Skeletal muscle tissue (tissue), 4 donors: ENCODE results near the gene GORASP2. TPM values are rescaled to one million over a fixed set of nuclear protein-coding genes. Genes with fewer than 3 reads are reported as not detected.

Experiments
- H3K27ac ChIP-seq: one replicate; pipeline ENCODE4 v1.7.0; 2013; ENCODE audit warnings: mild to moderate bottlenecking, low read depth, low read length, inconsistent platforms
- H3K27me3 ChIP-seq, 3 donors: one replicate each; pipeline ENCODE4 v1.7.0; 2013; ENCODE audit warnings: low read length in 3 of 3; ENCODE audit not compliant: control insufficient read depth in 3 of 3, insufficient read depth in 3 of 3
- H3K36me3 ChIP-seq, 3 donors: one replicate each; pipeline ENCODE4 v1.7.0; 2013; ENCODE audit warnings: low read length in 3 of 3; ENCODE audit not compliant: control insufficient read depth in 3 of 3, insufficient read depth in 3 of 3
- H3K4me1 ChIP-seq, 3 donors: one replicate each; pipeline ENCODE4 v1.7.0; 2013; ENCODE audit warnings: low read length in 3 of 3, mild to moderate bottlenecking in 3 of 3; ENCODE audit not compliant: control insufficient read depth in 3 of 3, insufficient read depth in 3 of 3
- H3K4me3 ChIP-seq, 3 donors: one replicate each; pipeline ENCODE4 v1.7.0; 2013; ENCODE audit warnings: low read length in 3 of 3
- H3K9ac ChIP-seq, 3 donors: one replicate each; pipeline ENCODE4 v1.7.0; 2013; ENCODE audit warnings: low read length in 3 of 3, mild to moderate bottlenecking in 3 of 3, moderate library complexity in 2 of 3, low read depth in 1 of 3
- H3K9me3 ChIP-seq, 3 donors: one replicate each; pipeline ENCODE4 v1.7.0; 2013; ENCODE audit warnings: low read length in 3 of 3; ENCODE audit not compliant: control insufficient read depth in 3 of 3
- total RNA-seq: library from RNA; depleted of rRNA; stranded (reverse); fragments of >200 nt; gene quantifications from one replicate; pipeline ENCODE4 v1.2.3, GENCODE V29; 2014
- donor health status: Osteomylitis.

GORASP2 gene
- total RNA-seq, 1 donor from 2014 or later = 22.4 TPM

- no peaks in the 10 kb centered on the region for H3K27me3 ChIP-seq
- no peak overlapping the region for H3K4me3 ChIP-seq
- peaks cover 0 to under 1% (median 0%) of the 10 kb centered on the region in 3 donors for H3K4me1 ChIP-seq
- peaks cover 0 to 8% (median under 1%) of the 10 kb centered on the region in 3 donors for H3K9me3 ChIP-seq
- no peaks in the 10 kb centered on the region for H3K36me3 ChIP-seq
- no peak overlapping the region for H3K27ac ChIP-seq
- H3K9ac ChIP-seq = no peak overlapping the region
These were observed 6.2 kb upstream of the GORASP2 start for GRCh38 chr2:170922634-170923494.

GRCh38 chr2:170923799-170924198, 5.3 kb upstream of the GORASP2 start:
- Histone ChIP-seq H3K27ac (no peak overlapping the region), H3K4me1 (peaks cover 4 to 9% (median 5%) of the 10 kb centered on the region in 3 donors), H3K4me3 (no peak overlapping the region), H3K9me3 (peaks cover 0 to 3% (median 0%) of the 10 kb centered on the region in 3 donors), H3K36me3 (no peaks in the 10 kb centered on the region), H3K9ac (no peak overlapping the region), H3K27me3 (no peaks in the 10 kb centered on the region)

GRCh38 chr2:170924969-170925368, 4.1 kb upstream of the GORASP2 start:
- Histone ChIP-seq H3K9ac (no peak overlapping the region), H3K4me1 (peaks cover 4 to 14% (median 7%) of the 10 kb centered on the region in 3 donors), H3K36me3 (no peaks in the 10 kb centered on the region), H3K27me3 (no peaks in the 10 kb centered on the region), H3K27ac (no peak overlapping the region), H3K9me3 (peaks cover 0 to 3% (median 0%) of the 10 kb centered on the region in 3 donors), H3K4me3 (no peak overlapping the region)

GRCh38 chr2:170925923-170926322, 3.1 kb upstream of the GORASP2 start:
- Histone ChIP-seq H3K4me3 (no peak overlapping the region), H3K9ac (no peak overlapping the region), H3K9me3 (peaks cover 0 to 3% (median 0%) of the 10 kb centered on the region in 3 donors), H3K27ac (no peak overlapping the region), H3K4me1 (peaks cover 11 to 23% (median 16%) of the 10 kb centered on the region in 3 donors), H3K27me3 (no peaks in the 10 kb centered on the region), H3K36me3 (no peaks in the 10 kb centered on the region)

GRCh38 chr2:170926743-170927297, 2.2 kb upstream of the GORASP2 start:
- peaks cover 11 to 30% (median 20%) of the 10 kb centered on the region in 3 donors for H3K4me1 ChIP-seq
- H3K9ac ChIP-seq = no peak overlapping the region
- H3K36me3 ChIP-seq = no peaks in the 10 kb centered on the region
- peaks cover 0 to 3% (median 0%) of the 10 kb centered on the region in 3 donors for H3K9me3 ChIP-seq
- no peaks in the 10 kb centered on the region for H3K27me3 ChIP-seq
- no peak overlapping the region for H3K27ac ChIP-seq
- no peak overlapping the region for H3K4me3 ChIP-seq

GRCh38 chr2:170928036-170928823, 823 bp upstream of the GORASP2 start:
- Histone ChIP-seq H3K4me3 (peak overlapping the region; percentile 77 to 92 (median 90)), H3K9ac (peak overlapping the region; percentile 76 to 78 (median 77)), H3K27me3 (no peaks in the 10 kb centered on the region), H3K4me1 (peaks cover 11 to 30% (median 20%) of the 10 kb centered on the region in 3 donors), H3K36me3 (no peaks in the 10 kb centered on the region), H3K27ac (peak overlapping the region; percentile 64), H3K9me3 (peaks cover 0 to 3% (median 0%) of the 10 kb centered on the region in 3 donors)

- Histone ChIP-seq H3K27me3 (no peaks in the 10 kb centered on the region), H3K4me1 (peaks cover 11 to 30% (median 20%) of the 10 kb centered on the region in 3 donors), H3K36me3 (no peaks in the 10 kb centered on the region), H3K9me3 (no peaks in the 10 kb centered on the region), H3K4me3 (peak overlapping the region; percentile 90 to 97 (median 92)), H3K9ac (peak overlapping the region; percentile 89 to 90 (median 89)), H3K27ac (peak overlapping the region; percentile 91)
These were observed 615 bp downstream of the GORASP2 start for GRCh38 chr2:170929686-170930050.

- H3K4me3 ChIP-seq = peak overlapping the region; percentile 90 to 97 (median 92)
- no peaks in the 10 kb centered on the region for H3K9me3 ChIP-seq
- H3K4me1 ChIP-seq = peaks cover 11 to 30% (median 20%) of the 10 kb centered on the region in 3 donors
- peak overlapping the region; percentile 91 for H3K27ac ChIP-seq
- no peaks in the 10 kb centered on the region for H3K27me3 ChIP-seq
- H3K36me3 ChIP-seq = no peaks in the 10 kb centered on the region
- H3K9ac ChIP-seq = peak overlapping the region; percentile 89 to 90 (median 89)
These were observed 1.3 kb downstream of the GORASP2 start for GRCh38 chr2:170930131-170930990.

- H3K9ac ChIP-seq = peak overlapping the region; percentile 89 to 90 (median 89)
These were observed 1.9 kb downstream of the GORASP2 start for GRCh38 chr2:170930991-170931266.

More at GRCh38 chr2:170930991-170931266, 1.9 kb downstream of the GORASP2 start:
- Histone ChIP-seq H3K9me3 (no peaks in the 10 kb centered on the region), H3K4me3 (peak overlapping the region in 1 of 3 donors; percentile 97), H3K36me3 (no peaks in the 10 kb centered on the region), H3K27ac (no peak overlapping the region), H3K4me1 (peaks cover 11 to 30% (median 20%) of the 10 kb centered on the region in 3 donors), H3K27me3 (no peaks in the 10 kb centered on the region)
